KOPT-K1 (cell line): Measurements from ENCODE around the gene SDCCAG8.
A peak's percentile ranks its signal among the peaks of the same experiment; 100 is the strongest.

Experiments used
- H3K27ac ChIP-seq: fragments of 200-600 bp; sonication (generic); 2 replicates; pipeline ENCODE4 v1.5.1; 2016; ENCODE audit warnings: antibody characterized with exemption, mild to moderate bottlenecking, low read depth, low read length; ENCODE audit not compliant: poor library complexity, severe bottlenecking
- H3K36me3 ChIP-seq: fragments of 200-600 bp; sonication (generic); 2 replicates; pipeline ENCODE4 v1.5.1; 2017; ENCODE audit warnings: antibody characterized with exemption, mild to moderate bottlenecking, low read length, moderate library complexity; ENCODE audit not compliant: insufficient read depth
- H3K9me3 ChIP-seq: fragments of 200-600 bp; sonication (generic); 2 replicates; pipeline ENCODE4 v1.5.1; 2017; ENCODE audit warnings: antibody characterized with exemption, low read length, mild to moderate bottlenecking; ENCODE audit not compliant: insufficient read depth, poor library complexity, severe bottlenecking

SDCCAG8 gene

GRCh38 chr1:243394601-243395464 lies 139.0 kb downstream of the SDCCAG8 start:
- H3K36me3 ChIP-seq = no peaks in the 10 kb centered on the region

GRCh38 chr1:243396424-243396823 lies 140.6 kb downstream of the SDCCAG8 start:
- Histone ChIP-seq H3K27ac (no peak overlapping the region), H3K36me3 (no peaks in the 10 kb centered on the region), H3K9me3 (no peaks in the 10 kb centered on the region)

More at GRCh38 chr1:243394601-243395464, 139.0 kb downstream of the SDCCAG8 start:
- Histone ChIP-seq H3K27ac (no peak overlapping the region), H3K9me3 (no peaks in the 10 kb centered on the region)

- no peaks in the 10 kb centered on the region for H3K9me3 ChIP-seq
- H3K36me3 ChIP-seq = no peaks in the 10 kb centered on the region
- no peak overlapping the region for H3K27ac ChIP-seq
Observed at GRCh38 chr1:243396876-243397275, 141.0 kb downstream of the SDCCAG8 start.

GRCh38 chr1:243397613-243398321 lies 141.9 kb downstream of the SDCCAG8 start:
- Histone ChIP-seq H3K36me3 (no peaks in the 10 kb centered on the region), H3K27ac (no peak overlapping the region), H3K9me3 (no peaks in the 10 kb centered on the region)

GRCh38 chr1:243399561-243400155 lies 143.8 kb downstream of the SDCCAG8 start:
- Histone ChIP-seq H3K9me3 (no peaks in the 10 kb centered on the region), H3K27ac (no peak overlapping the region), H3K36me3 (no peaks in the 10 kb centered on the region)

GRCh38 chr1:243402868-243403267 lies 147.0 kb downstream of the SDCCAG8 start:
- no peaks in the 10 kb centered on the region for H3K9me3 ChIP-seq
- no peaks in the 10 kb centered on the region for H3K36me3 ChIP-seq
- no peak overlapping the region for H3K27ac ChIP-seq

GRCh38 chr1:243406424-243406823 lies 150.6 kb downstream of the SDCCAG8 start:
- no peaks in the 10 kb centered on the region for H3K9me3 ChIP-seq
- no peak overlapping the region for H3K27ac ChIP-seq
- H3K36me3 ChIP-seq = no peaks in the 10 kb centered on the region

GRCh38 chr1:243407284-243408018 lies 151.6 kb downstream of the SDCCAG8 start:
- Histone ChIP-seq H3K9me3 (no peaks in the 10 kb centered on the region), H3K36me3 (no peaks in the 10 kb centered on the region), H3K27ac (no peak overlapping the region)

- Histone ChIP-seq H3K9me3 (no peaks in the 10 kb centered on the region), H3K36me3 (no peaks in the 10 kb centered on the region), H3K27ac (no peak overlapping the region)
Observed at GRCh38 chr1:243408479-243408878, 152.6 kb downstream of the SDCCAG8 start.

- H3K9me3 ChIP-seq = no peaks in the 10 kb centered on the region
- no peak overlapping the region for H3K27ac ChIP-seq
- no peaks in the 10 kb centered on the region for H3K36me3 ChIP-seq
Observed at GRCh38 chr1:243409284-243409683, 153.4 kb downstream of the SDCCAG8 start.

- Histone ChIP-seq H3K36me3 (no peaks in the 10 kb centered on the region), H3K27ac (no peak overlapping the region), H3K9me3 (no peaks in the 10 kb centered on the region)
Observed at GRCh38 chr1:243411472-243411871, 155.6 kb downstream of the SDCCAG8 start.

GRCh38 chr1:243413431-243414151 lies 157.8 kb downstream of the SDCCAG8 start:
- H3K36me3 ChIP-seq = no peaks in the 10 kb centered on the region
- no peaks in the 10 kb centered on the region for H3K9me3 ChIP-seq
- peak overlapping the region; percentile 89 for H3K27ac ChIP-seq

- H3K36me3 ChIP-seq = no peaks in the 10 kb centered on the region
Observed at GRCh38 chr1:243414152-243414494, 158.3 kb downstream of the SDCCAG8 start.

GRCh38 chr1:243415663-243416408 lies 160.0 kb downstream of the SDCCAG8 start:
- no peaks in the 10 kb centered on the region for H3K36me3 ChIP-seq
- H3K9me3 ChIP-seq = no peaks in the 10 kb centered on the region
- H3K27ac ChIP-seq = peak overlapping the region; percentile 89

More at GRCh38 chr1:243414152-243414494, 158.3 kb downstream of the SDCCAG8 start:
- Histone ChIP-seq H3K9me3 (no peaks in the 10 kb centered on the region), H3K27ac (peak overlapping the region; percentile 89)
